Lower leg skin (tissue), 4 donors: ENCODE data around the gene PCDH15. TPM values are rescaled to one million over a fixed set of nuclear protein-coding genes. Genes with fewer than 3 reads are reported as not detected.

Source experiments
- DNase-seq, 2 donors: peaks; one replicate each; pipeline ENCODE4 v3.0.0-alpha.2; 2019; ENCODE audit warnings: low spot score in 2 of 2
- H3K4me3 ChIP-seq: fragments of 200-600 bp; sonication (generic); 2 replicates; pipeline ENCODE4 v1.5.1; 2017; ENCODE audit warnings: mild to moderate bottlenecking, low read depth; ENCODE audit not compliant: poor library complexity, severe bottlenecking
- POLR2A ChIP-seq, 2 donors: fragments of 450-650 bp; IDR thresholded peaks; one replicate each; pipeline ENCODE4 v1.6.1; 2016 to 2017; ENCODE audit warnings: antibody characterized with exemption in 2 of 2, mild to moderate bottlenecking in 1 of 2, moderate library complexity in 1 of 2
- WGBS, 2 donors: methylation state at CpG; one replicate each; pipeline ENCODE4 v1.1.5; 2018; 5-methylcytosine and 5-hydroxymethylcytosine counted together
- intact Hi-C: fragments of 100-400 bp; cut with DNase I; formaldehyde crosslinking; loops from one replicate; pipeline ENCODE4 v1.15.0; 2023; ENCODE audit warnings: low total_unique reads
- total RNA-seq, 4 donors: library from RNA; depleted of rRNA; stranded (reverse); fragments of >200 nt; gene quantifications; one replicate each; pipeline ENCODE4 v1.1.0, GENCODE V29; 2016
- TF ChIP-seq, protein P1 (sequence below), 3 donors: fragments of 450-650 bp; IDR thresholded peaks; one replicate each; pipeline ENCODE4 v1.5.1; 2016; ENCODE audit warnings: antibody characterized with exemption in 3 of 3, mild to moderate bottlenecking in 3 of 3, moderate library complexity in 2 of 3

Gene PCDH15
- total RNA-seq, 4 donors from 2014 or later, result not detected

DNA sequence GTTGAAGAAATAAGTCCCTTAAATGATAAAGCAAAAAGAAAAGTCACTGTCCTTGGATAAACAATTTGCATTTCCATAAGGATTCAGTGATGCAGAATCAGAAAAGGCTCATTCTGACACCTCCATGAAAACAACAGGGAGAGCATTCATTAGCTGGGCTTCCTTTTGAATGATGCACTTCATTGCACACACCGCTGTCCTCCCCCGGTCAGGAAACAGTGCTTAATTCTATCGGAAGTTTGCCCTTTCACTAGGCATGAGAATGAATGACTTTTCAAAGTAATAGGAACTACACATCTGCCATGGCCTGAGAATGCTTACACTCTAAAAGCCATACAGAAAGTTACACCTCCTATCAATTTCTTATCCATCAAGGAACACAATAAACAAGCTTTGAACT lies 4.2 kb downstream of the PCDH15 start:
- no peak for DNase-seq
- TF ChIP-seq, protein P1, sequence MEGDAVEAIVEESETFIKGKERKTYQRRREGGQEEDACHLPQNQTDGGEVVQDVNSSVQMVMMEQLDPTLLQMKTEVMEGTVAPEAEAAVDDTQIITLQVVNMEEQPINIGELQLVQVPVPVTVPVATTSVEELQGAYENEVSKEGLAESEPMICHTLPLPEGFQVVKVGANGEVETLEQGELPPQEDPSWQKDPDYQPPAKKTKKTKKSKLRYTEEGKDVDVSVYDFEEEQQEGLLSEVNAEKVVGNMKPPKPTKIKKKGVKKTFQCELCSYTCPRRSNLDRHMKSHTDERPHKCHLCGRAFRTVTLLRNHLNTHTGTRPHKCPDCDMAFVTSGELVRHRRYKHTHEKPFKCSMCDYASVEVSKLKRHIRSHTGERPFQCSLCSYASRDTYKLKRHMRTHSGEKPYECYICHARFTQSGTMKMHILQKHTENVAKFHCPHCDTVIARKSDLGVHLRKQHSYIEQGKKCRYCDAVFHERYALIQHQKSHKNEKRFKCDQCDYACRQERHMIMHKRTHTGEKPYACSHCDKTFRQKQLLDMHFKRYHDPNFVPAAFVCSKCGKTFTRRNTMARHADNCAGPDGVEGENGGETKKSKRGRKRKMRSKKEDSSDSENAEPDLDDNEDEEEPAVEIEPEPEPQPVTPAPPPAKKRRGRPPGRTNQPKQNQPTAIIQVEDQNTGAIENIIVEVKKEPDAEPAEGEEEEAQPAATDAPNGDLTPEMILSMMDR (IDR thresholded peaks at IDR 0.05), result no peak
- no peak for TF ChIP-seq POLR2A (IDR thresholded peaks at IDR 0.05)
- H3K4me3 ChIP-seq, result no peak overlapping the region
- intact Hi-C loops, result no loop called here
- WGBS, 2 donors, result 66 to 83% methylated on average over 3 of the region's 3 CpGs

DNA sequence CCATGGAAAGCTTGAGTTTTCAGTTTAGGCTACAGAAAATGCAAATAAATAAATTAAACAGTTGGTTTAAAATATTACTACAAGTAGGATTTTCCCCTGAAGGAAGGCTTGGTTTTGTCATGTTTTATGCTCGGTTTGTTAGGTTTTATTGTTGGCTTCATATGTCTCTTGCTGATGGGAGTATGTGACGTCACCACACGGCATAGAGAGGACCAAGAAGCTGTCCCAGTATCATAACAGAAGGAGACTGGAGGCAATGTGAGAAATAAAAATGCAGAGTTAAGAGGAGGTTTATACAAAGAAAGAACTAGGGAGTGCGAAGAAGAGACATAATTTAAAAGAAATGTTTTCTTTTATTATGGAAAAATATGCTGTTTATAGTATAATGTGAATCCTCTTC lies 24.4 kb downstream of the PCDH15 start:
- TF ChIP-seq, protein P1 (IDR thresholded peaks at IDR 0.05), result no peak
- no peak for TF ChIP-seq POLR2A (IDR thresholded peaks at IDR 0.05)
- WGBS, 2 donors, result 80 to 83% methylated on average over 4 of the region's 4 CpGs
- DNase-seq, result no peak
- intact Hi-C loops, result no loop called here
- no peak overlapping the region for H3K4me3 ChIP-seq

DNA sequence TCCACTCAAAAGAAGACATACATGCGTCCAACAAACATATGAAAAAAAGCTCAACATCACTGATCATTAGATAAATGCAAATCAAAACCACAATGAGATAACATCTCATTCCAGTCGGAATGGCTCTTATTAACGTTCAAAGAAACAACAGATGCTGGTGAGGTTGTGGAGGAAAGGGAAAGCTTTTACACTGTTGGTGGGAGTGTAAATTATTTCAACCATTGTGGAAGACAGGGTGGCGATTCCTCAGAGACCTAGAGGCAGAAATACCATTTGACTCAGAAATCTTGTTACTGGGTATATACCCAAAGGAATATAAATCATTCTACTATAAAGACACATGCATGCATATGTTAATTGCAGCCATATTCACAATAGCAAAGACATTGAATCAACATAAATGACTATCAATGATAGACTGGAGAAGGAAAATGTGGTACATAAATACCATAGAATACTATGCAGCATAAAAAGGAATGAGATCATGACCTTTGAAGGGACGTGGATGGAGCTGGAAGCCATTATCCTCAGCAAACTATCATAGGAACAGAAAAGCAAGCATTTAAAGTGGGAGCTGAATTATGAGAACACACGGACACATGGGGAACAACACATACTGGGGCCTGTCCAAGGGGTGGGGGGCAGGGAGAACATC lies 28.4 kb downstream of the PCDH15 start:
- DNase-seq, result no peak
- 51 to 53% methylated on average over 6 of the region's 6 CpGs for WGBS, 2 donors
- TF ChIP-seq, protein P1 (IDR thresholded peaks at IDR 0.05), result no peak
- TF ChIP-seq POLR2A (IDR thresholded peaks at IDR 0.05), result no peak
- intact Hi-C loops, result no loop called here
- no peak overlapping the region for H3K4me3 ChIP-seq

DNA sequence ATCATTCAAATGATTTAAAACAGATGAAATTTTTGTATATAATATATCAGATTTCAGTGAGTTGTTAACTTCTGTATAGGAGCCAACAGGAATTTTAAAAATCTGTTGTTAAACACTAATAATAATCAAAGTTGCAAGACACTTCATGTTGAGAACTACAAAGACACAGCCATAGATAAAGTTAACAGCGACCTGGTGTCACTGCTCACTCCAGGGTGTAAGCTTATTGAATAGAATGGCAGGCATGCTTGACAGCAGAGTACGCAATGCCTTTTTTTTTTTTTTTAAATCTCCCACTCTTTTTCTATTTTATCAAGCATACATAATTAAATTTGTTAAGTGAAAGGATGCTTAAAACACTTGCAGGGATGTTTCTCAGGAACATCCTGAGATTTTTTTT lies 32.0 kb downstream of the PCDH15 start:
- H3K4me3 ChIP-seq, result no peak overlapping the region
- WGBS, 2 donors, result 43 to 51% methylated on average over 2 of the region's 2 CpGs
- DNase-seq, result no peak

DNA sequence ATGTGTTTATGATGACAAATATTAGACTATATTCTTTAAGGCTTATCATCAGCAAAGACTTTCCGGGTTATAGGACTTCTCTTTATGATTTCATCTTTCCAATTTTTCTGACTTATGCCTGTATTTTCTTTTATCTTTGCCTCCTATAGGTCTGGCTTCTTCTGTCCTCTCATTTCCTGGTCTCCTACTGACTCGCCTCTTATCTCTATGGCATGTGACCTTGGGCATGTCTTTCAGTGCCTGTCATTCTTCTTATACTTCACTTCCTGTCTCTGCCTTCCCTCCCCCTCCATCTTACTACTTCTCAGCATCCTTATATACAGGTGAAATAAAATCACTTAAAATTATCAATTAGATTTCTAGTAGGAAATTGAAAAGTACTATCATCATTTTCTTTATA lies 42.2 kb downstream of the PCDH15 start:
- no peak for DNase-seq
- intact Hi-C loops, result no loop called here
- no peak for TF ChIP-seq POLR2A (IDR thresholded peaks at IDR 0.05)
- TF ChIP-seq, protein P1 (IDR thresholded peaks at IDR 0.05), result no peak

More for the DNA sequence above, 32.0 kb downstream of the PCDH15 start:
- intact Hi-C loops, result no loop called here
- TF ChIP-seq, protein P1 (IDR thresholded peaks at IDR 0.05), result no peak
- no peak for TF ChIP-seq POLR2A (IDR thresholded peaks at IDR 0.05)

DNA sequence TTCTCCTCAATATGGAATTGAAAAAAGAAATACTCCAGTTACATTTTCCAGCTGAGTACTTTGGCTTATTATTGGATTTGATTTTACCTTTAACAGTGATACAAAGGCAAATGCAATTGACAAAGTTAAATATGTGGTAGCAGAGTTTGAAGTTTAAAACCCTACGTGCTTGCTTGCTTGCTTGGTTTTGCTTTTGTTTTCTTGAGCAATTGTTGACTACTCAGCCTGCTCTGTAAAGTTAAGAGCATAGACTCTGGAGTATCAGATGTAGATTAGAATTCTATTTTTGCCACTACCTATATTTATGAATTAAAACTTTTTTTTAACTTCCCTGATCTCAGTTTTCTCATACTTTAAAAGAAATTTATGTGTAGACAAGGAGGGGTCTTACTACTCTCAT lies 51.4 kb downstream of the PCDH15 start:
- WGBS, 2 donors, result 82 to 89% methylated on average over 1 of the region's 1 CpG
- no peak overlapping the region for H3K4me3 ChIP-seq
- intact Hi-C loops, result no loop called here
- TF ChIP-seq, protein P1 (IDR thresholded peaks at IDR 0.05), result no peak
- TF ChIP-seq POLR2A (IDR thresholded peaks at IDR 0.05), result no peak
- DNase-seq, result no peak

More for the DNA sequence above, 42.2 kb downstream of the PCDH15 start:
- WGBS, 2 donors, result 34 to 73% methylated on average over 2 of the region's 2 CpGs
- no peak overlapping the region for H3K4me3 ChIP-seq
